Measurements from ENCODE around the gene NCOA4. TPM values are rescaled to one million over a fixed set of nuclear protein-coding genes. Genes with fewer than 3 reads are reported as not detected.

The NCOA4 gene
- total and polyA plus RNA-seq, 2 donors (not counting 3 experiments of a cell fraction or from before 2014, with no cell fraction given) = 62.1 to 127 TPM

- no peak overlapping the region for H3K27ac ChIP-seq (ENCODE audit: insufficient read depth, low read depth, low read length)
- dilution Hi-C loops (cut with MboI; ENCODE audit: extremely low pct_ligation_motif_present, low sequenced_read_pairs) = no loop called here
- H3K4me2 ChIP-seq (ENCODE audit: insufficient read depth, low read length) = no peak overlapping the region
- ChIA-PET POLR2A (no interaction called here), CTCF (no interaction called here)
- no peak for TF ChIP-seq MYC (IDR thresholded peaks at IDR 0.05; ENCODE audit: low read depth, low read length)
- no peak for TF ChIP-seq JUN (IDR thresholded peaks at IDR 0.05; ENCODE audit: borderline replicate concordance, insufficient read depth, insufficient read length, low read depth)
- TF ChIP-seq POLR2AphosphoS5 (IDR thresholded peaks at IDR 0.05; ENCODE audit: insufficient read depth, low read depth, low read length) = no peak
- TF ChIP-seq, protein P1, sequence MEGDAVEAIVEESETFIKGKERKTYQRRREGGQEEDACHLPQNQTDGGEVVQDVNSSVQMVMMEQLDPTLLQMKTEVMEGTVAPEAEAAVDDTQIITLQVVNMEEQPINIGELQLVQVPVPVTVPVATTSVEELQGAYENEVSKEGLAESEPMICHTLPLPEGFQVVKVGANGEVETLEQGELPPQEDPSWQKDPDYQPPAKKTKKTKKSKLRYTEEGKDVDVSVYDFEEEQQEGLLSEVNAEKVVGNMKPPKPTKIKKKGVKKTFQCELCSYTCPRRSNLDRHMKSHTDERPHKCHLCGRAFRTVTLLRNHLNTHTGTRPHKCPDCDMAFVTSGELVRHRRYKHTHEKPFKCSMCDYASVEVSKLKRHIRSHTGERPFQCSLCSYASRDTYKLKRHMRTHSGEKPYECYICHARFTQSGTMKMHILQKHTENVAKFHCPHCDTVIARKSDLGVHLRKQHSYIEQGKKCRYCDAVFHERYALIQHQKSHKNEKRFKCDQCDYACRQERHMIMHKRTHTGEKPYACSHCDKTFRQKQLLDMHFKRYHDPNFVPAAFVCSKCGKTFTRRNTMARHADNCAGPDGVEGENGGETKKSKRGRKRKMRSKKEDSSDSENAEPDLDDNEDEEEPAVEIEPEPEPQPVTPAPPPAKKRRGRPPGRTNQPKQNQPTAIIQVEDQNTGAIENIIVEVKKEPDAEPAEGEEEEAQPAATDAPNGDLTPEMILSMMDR (IDR thresholded peaks at IDR 0.05; ENCODE audit: extremely low read depth in 1 of 2, insufficient read depth in 1 of 2, low read depth in 1 of 2, low read length in 2 of 2) = no peak
- no peak for TF ChIP-seq MAX (IDR thresholded peaks at IDR 0.05; ENCODE audit: insufficient read depth, insufficient read length)
- no peak for TF ChIP-seq EZH2 (IDR thresholded peaks at IDR 0.05; ENCODE audit: borderline replicate concordance, low read depth, low read length, severe bottlenecking)
- no peak for TF ChIP-seq POLR2A (IDR thresholded peaks at IDR 0.05; ENCODE audit: low read depth, low read length)
- TF ChIP-seq GATA2 (IDR thresholded peaks at IDR 0.05; ENCODE audit: insufficient read depth, insufficient read length, low read depth, low read length) = no peak
- no peak for TF ChIP-seq FOS (IDR thresholded peaks at IDR 0.05; ENCODE audit: borderline replicate concordance, insufficient read depth, low read length)
- FAIRE-seq = no peak
- peaks cover 35% of the 10 kb centered on the region for H3K79me2 ChIP-seq (ENCODE audit: control insufficient read depth, insufficient read depth, low read length)
- no peaks in the 10 kb centered on the region for H3K27me3 ChIP-seq (ENCODE audit: control insufficient read depth in 2 of 2, insufficient read depth in 2 of 2, low read length in 2 of 2)
- H3K9ac ChIP-seq (replicated peaks; ENCODE audit: extremely low read depth, insufficient read depth, low read length) = no peak overlapping the region
- H2AFZ ChIP-seq (ENCODE audit: low read depth, low read length) = no peak overlapping the region
- intact Hi-C loops (cut with micrococcal nuclease) = no loop called here
- BruUV-seq (replicated peaks) = no TSS peak
- H3K4me3 ChIP-seq (replicated peaks in 1 of 3; ENCODE audit: insufficient read depth in 1 of 3, low read depth in 1 of 3, low read length in 3 of 3) = no peak overlapping the region
- no peaks in the 10 kb centered on the region for H4K20me1 ChIP-seq (replicated peaks; ENCODE audit: control insufficient read depth, extremely low read depth, insufficient read depth, low read length)
- H3K9me3 ChIP-seq (replicated peaks; ENCODE audit: control insufficient read depth, insufficient read depth, low read length) = no peaks in the 10 kb centered on the region
- peaks cover 23 to 27% of the 10 kb centered on the region in 2 experiments for H3K36me3 ChIP-seq (ENCODE audit: control insufficient read depth in 2 of 2, extremely low read depth in 1 of 2, insufficient read depth in 2 of 2, low read length in 2 of 2)
- no peak for DNase-seq (ENCODE audit: low read depth, low spot score)
- peaks cover 3% of the 10 kb centered on the region for H3K4me1 ChIP-seq (ENCODE audit: control insufficient read depth, extremely low read depth, insufficient read depth, low read length)
- no peaks in the 10 kb centered on the region for H3K9me1 ChIP-seq (replicated peaks; ENCODE audit: control insufficient read depth, extremely low read depth, insufficient read depth, low read length)
Observed at GRCh38 chr10:46012746-46013145, 17.7 kb downstream of the NCOA4 start.

Data from endothelial cell of umbilical vein (primary cell).